MM.1S (cell line): Measurements from ENCODE around the gene MSI2.

Experiments used
- CTCF ChIP-seq: fragments of 300-600 bp; sonication (generic); IDR thresholded peaks from 2 replicates; pipeline ENCODE4 v1.5.1; 2016; ENCODE audit warnings: antibody characterized with exemption, low read length, mixed read lengths
- EZH2 ChIP-seq: fragments of 300-600 bp; sonication (generic); optimal IDR thresholded peaks from 2 replicates; pipeline ENCODE3; 2017; ENCODE audit warnings: low read depth, mild to moderate bottlenecking, antibody characterized with exemption, low read length, mixed read lengths
- EZH2phosphoT487 ChIP-seq: fragments of 300-600 bp; sonication (generic); IDR thresholded peaks from 2 replicates; pipeline ENCODE4 v1.6.1; 2018; ENCODE audit warnings: antibody characterized with exemption, low read length

DNA sequence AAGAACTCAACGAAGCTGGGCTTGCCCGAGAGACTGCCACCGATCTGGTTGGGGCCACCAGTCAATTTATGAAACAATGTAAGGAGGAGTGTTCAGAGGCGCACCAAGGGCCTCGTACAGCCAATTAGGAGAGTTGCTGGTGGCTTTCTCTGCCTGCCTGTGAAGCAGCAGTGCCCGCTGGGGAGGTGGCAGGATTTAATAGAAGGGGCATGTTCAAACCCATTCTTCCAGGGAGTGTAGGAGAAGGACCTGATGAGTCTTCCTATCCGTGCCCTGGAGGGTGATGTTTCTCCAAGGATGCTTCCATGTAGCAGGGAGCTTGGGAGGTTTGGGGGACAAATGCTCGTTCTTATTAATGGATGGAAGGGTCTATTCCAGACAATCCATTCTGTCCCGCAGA, 310.4 kb downstream of the MSI2 start:
- TF ChIP-seq CTCF = no peak
- no peak for TF ChIP-seq EZH2phosphoT487
- TF ChIP-seq EZH2 = no peak
